KOPT-K1 (cell line): ENCODE data around the gene PTPN14.
"Not testable (repeated sequence)": the region's sequence is repeated elsewhere in the genome, so short reads cannot be mapped to it uniquely, and the experiment has no call there.

Experiments used
- H3K27ac ChIP-seq: fragments of 200-600 bp; sonication (generic); 2 replicates; pipeline ENCODE4 v1.5.1; 2016; ENCODE audit warnings: antibody characterized with exemption, mild to moderate bottlenecking, low read depth, low read length; ENCODE audit not compliant: poor library complexity, severe bottlenecking
- H3K36me3 ChIP-seq: fragments of 200-600 bp; sonication (generic); 2 replicates; pipeline ENCODE4 v1.5.1; 2017; ENCODE audit warnings: antibody characterized with exemption, mild to moderate bottlenecking, low read length, moderate library complexity; ENCODE audit not compliant: insufficient read depth
- H3K9me3 ChIP-seq: fragments of 200-600 bp; sonication (generic); 2 replicates; pipeline ENCODE4 v1.5.1; 2017; ENCODE audit warnings: antibody characterized with exemption, low read length, mild to moderate bottlenecking; ENCODE audit not compliant: insufficient read depth, poor library complexity, severe bottlenecking

The PTPN14 gene

GRCh38 chr1:214538496-214538895 lies 12.9 kb downstream of the PTPN14 start:
- Histone ChIP-seq H3K9me3 (no peaks in the 10 kb centered on the region), H3K27ac (no peak overlapping the region), H3K36me3 (no peaks in the 10 kb centered on the region)

GRCh38 chr1:214537872-214538473 lies 13.4 kb downstream of the PTPN14 start:
- no peaks in the 10 kb centered on the region for H3K9me3 ChIP-seq
- no peaks in the 10 kb centered on the region for H3K36me3 ChIP-seq

GRCh38 chr1:214537219-214537618 lies 14.2 kb downstream of the PTPN14 start:
- H3K27ac ChIP-seq: no peak overlapping the region
- H3K9me3 ChIP-seq: no peaks in the 10 kb centered on the region
- H3K36me3 ChIP-seq: no peaks in the 10 kb centered on the region

More at GRCh38 chr1:214537872-214538473, 13.4 kb downstream of the PTPN14 start:
- H3K27ac ChIP-seq: no peak overlapping the region

GRCh38 chr1:214532070-214532469 lies 19.3 kb downstream of the PTPN14 start:
- Histone ChIP-seq H3K9me3 (no peaks in the 10 kb centered on the region), H3K27ac (no peak overlapping the region), H3K36me3 (no peaks in the 10 kb centered on the region)

- Histone ChIP-seq H3K9me3 (no peaks in the 10 kb centered on the region), H3K36me3 (no peaks in the 10 kb centered on the region), H3K27ac (no peak overlapping the region)
These were observed 25.8 kb downstream of the PTPN14 start for GRCh38 chr1:214525535-214526019.

- Histone ChIP-seq H3K36me3 (no peaks in the 10 kb centered on the region), H3K9me3 (no peaks in the 10 kb centered on the region), H3K27ac (no peak overlapping the region)
These were observed 26.6 kb downstream of the PTPN14 start for GRCh38 chr1:214524824-214525223.

GRCh38 chr1:214523124-214523824 lies 28.1 kb downstream of the PTPN14 start:
- no peak overlapping the region for H3K27ac ChIP-seq
- H3K36me3 ChIP-seq: no peaks in the 10 kb centered on the region
- no peaks in the 10 kb centered on the region for H3K9me3 ChIP-seq

- H3K36me3 ChIP-seq, H3K27ac ChIP-seq, H3K9me3 ChIP-seq: not testable (repeated sequence)
These were observed 29.9 kb downstream of the PTPN14 start for GRCh38 chr1:214521458-214521857.

- no peaks in the 10 kb centered on the region for H3K36me3 ChIP-seq
- no peaks in the 10 kb centered on the region for H3K9me3 ChIP-seq
- H3K27ac ChIP-seq: no peak overlapping the region
These were observed 30.7 kb downstream of the PTPN14 start for GRCh38 chr1:214520544-214521165.

- Histone ChIP-seq H3K27ac (no peak overlapping the region), H3K36me3 (no peaks in the 10 kb centered on the region), H3K9me3 (no peaks in the 10 kb centered on the region)
These were observed 33.0 kb downstream of the PTPN14 start for GRCh38 chr1:214518361-214518760.

- H3K27ac ChIP-seq: no peak overlapping the region
- no peaks in the 10 kb centered on the region for H3K36me3 ChIP-seq
- no peaks in the 10 kb centered on the region for H3K9me3 ChIP-seq
These were observed 34.7 kb downstream of the PTPN14 start for GRCh38 chr1:214516434-214517326.

GRCh38 chr1:214515544-214516433 lies 35.6 kb downstream of the PTPN14 start:
- no peaks in the 10 kb centered on the region for H3K9me3 ChIP-seq
- H3K27ac ChIP-seq: no peak overlapping the region
- H3K36me3 ChIP-seq: no peaks in the 10 kb centered on the region

GRCh38 chr1:214514819-214515383 lies 36.5 kb downstream of the PTPN14 start:
- Histone ChIP-seq H3K36me3 (no peaks in the 10 kb centered on the region), H3K9me3 (no peaks in the 10 kb centered on the region), H3K27ac (no peak overlapping the region)
